Measurements from ENCODE around the gene TTC39C.
A peak's percentile ranks its signal among the peaks of the same experiment; 100 is the strongest.
"Not testable (repeated sequence)": the region's sequence is repeated elsewhere in the genome, so short reads cannot be mapped to it uniquely, and the experiment has no call there.

TTC39C gene

GRCh38 chr18:24018299-24018886 is 3.8 kb downstream of the TTC39C start:
- no peak for DNase-seq (ENCODE audit: low read depth in 2 of 2)

- peak; percentile 20 to 41 for DNase-seq (ENCODE audit: low read depth in 2 of 2)
Measured at GRCh38 chr18:24019641-24020331, 5.2 kb downstream of the TTC39C start.

GRCh38 chr18:24021505-24021904 is 7.0 kb downstream of the TTC39C start:
- no peak for DNase-seq (ENCODE audit: low read depth in 2 of 2)

GRCh38 chr18:24022161-24022560 is 7.6 kb downstream of the TTC39C start:
- no peak for DNase-seq (ENCODE audit: low read depth in 2 of 2)

- no peak for DNase-seq (ENCODE audit: low read depth in 2 of 2)
Measured at GRCh38 chr18:24023185-24023814, 8.7 kb downstream of the TTC39C start.

GRCh38 chr18:24024425-24024824 is 9.9 kb downstream of the TTC39C start:
- DNase-seq (ENCODE audit: low read depth in 2 of 2) = no peak

GRCh38 chr18:24026457-24026856 is 11.9 kb downstream of the TTC39C start:
- no peak for DNase-seq (ENCODE audit: low read depth in 2 of 2)

GRCh38 chr18:24027156-24027827 is 12.7 kb downstream of the TTC39C start:
- no peak for DNase-seq (ENCODE audit: low read depth in 2 of 2)

GRCh38 chr18:24028946-24029345 is 14.4 kb downstream of the TTC39C start:
- not testable (repeated sequence) for DNase-seq (ENCODE audit: low read depth in 2 of 2)

- no peak for DNase-seq (ENCODE audit: low read depth in 2 of 2)
Measured at GRCh38 chr18:24031318-24031717, 16.8 kb downstream of the TTC39C start.

GRCh38 chr18:24031916-24032315 is 17.4 kb downstream of the TTC39C start:
- no peak for DNase-seq (ENCODE audit: low read depth in 2 of 2)

GRCh38 chr18:24033641-24034412 is 19.3 kb downstream of the TTC39C start:
- DNase-seq (ENCODE audit: low read depth in 2 of 2) = no peak

- DNase-seq (ENCODE audit: low read depth in 2 of 2) = no peak
Measured at GRCh38 chr18:24035316-24035715, 20.8 kb downstream of the TTC39C start.

- no peak for DNase-seq (ENCODE audit: low read depth in 2 of 2)
Measured at GRCh38 chr18:24039671-24040070, 25.1 kb downstream of the TTC39C start.

GRCh38 chr18:24041691-24042090 is 27.1 kb downstream of the TTC39C start:
- DNase-seq (ENCODE audit: low read depth in 2 of 2) = no peak

- DNase-seq (ENCODE audit: low read depth in 2 of 2) = no peak
Measured at GRCh38 chr18:24043403-24043802, 28.8 kb downstream of the TTC39C start.

- DNase-seq (ENCODE audit: low read depth in 2 of 2) = no peak
Measured at GRCh38 chr18:24048261-24048660, 33.7 kb downstream of the TTC39C start.

- no peak for DNase-seq (ENCODE audit: low read depth in 2 of 2)
Measured at GRCh38 chr18:24049142-24049541, 34.6 kb downstream of the TTC39C start.

GRCh38 chr18:24051031-24051947 is 36.7 kb downstream of the TTC39C start:
- DNase-seq (ENCODE audit: low read depth in 2 of 2) = no peak

- no peak for DNase-seq (ENCODE audit: low read depth in 2 of 2)
Measured at GRCh38 chr18:24052053-24052452, 37.5 kb downstream of the TTC39C start.

- DNase-seq (ENCODE audit: low read depth in 2 of 2) = no peak
Measured at GRCh38 chr18:24053211-24053610, 38.7 kb downstream of the TTC39C start.
